Activated CD4-positive, alpha-beta T cell treated with anti-CD3 and anti-CD28 coated beads for 4 hours (primary cell): ENCODE results near the gene NEURL4.

Source experiments
- DNase-seq, 2 donors: peaks; one replicate each; pipeline ENCODE4 v3.0.0-alpha.2; 2020

The NEURL4 gene

GRCh38 chr17:7321466-7321865 lies 7.7 kb downstream of the NEURL4 start:
- DNase-seq = no peak

- DNase-seq = no peak
These were observed 10.8 kb downstream of the NEURL4 start for GRCh38 chr17:7318121-7318860.

DNA sequence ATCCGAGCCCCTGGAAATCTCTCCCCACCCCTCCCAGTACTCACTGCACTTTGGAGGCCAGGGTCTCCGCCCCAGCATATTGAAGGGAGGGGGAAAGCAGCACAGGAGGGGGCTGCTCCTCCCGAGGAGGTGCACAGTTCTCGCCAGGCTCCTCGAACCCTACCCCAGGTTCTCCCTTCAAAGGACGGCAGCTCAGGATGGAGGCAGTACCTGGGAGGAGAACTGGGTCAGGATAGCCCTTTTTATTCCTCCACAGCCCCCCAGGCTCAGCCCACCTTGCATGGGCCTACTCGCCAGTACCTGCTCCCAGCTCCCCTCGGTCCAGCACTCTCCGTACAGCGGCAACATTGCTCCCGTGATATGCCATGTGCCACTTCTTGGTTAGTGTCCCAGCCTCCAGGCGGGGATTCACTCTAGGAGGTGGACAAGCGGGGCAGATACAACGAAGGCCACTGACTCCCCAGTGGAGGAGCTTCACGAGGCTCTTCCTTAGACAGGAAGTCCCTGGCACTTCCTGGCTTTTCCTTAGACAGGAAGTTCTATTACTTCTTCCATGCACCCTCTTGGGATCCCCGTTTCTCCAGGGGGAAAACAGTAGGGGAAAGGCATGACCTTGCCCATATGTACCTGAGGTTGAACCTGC lies 11.9 kb downstream of the NEURL4 start:
- DNase-seq = no peak

DNA sequence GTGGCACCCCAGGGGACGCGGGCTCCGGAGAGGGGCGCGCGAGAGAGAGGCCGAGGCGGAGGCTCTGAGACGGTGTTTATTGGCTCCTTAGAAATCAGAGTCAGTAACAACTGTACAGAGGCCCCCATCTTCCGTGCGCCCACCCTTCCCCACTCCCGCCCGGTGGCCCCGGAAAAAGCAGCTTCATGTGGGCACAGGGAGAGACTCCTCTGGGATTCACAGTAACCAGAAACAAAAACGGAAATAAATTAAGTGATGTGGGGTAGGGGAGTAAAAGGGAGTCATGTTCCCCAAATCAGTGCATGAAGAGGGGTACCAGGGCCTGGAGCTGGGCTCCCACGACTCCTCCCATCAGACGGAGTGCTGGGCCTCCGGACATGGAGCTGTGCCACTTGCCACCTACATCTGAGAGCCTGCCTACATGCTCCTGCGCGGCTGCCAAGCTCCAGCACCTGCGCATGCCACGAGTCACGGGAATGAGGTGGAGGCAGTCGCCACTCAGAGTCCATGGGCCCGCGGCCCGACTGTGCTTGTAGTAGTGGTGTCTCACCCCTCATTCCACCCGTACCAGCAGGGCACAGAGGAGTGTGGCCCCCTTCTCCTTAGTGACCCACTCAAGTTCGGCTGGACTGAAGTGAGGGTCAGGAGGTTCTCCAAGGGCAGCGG lies 13.4 kb downstream of the NEURL4 start:
- no peak for DNase-seq

GRCh38 chr17:7314719-7315569 lies 14.2 kb downstream of the NEURL4 start, which contains the start of gene GPS2:
Gene GPS2, minus strand, starts transcription at chr17:7315360. Its CDS starts 308 bp downstream, at chr17:7315052.
- peak; percentile 90 to 91 for DNase-seq

DNA sequence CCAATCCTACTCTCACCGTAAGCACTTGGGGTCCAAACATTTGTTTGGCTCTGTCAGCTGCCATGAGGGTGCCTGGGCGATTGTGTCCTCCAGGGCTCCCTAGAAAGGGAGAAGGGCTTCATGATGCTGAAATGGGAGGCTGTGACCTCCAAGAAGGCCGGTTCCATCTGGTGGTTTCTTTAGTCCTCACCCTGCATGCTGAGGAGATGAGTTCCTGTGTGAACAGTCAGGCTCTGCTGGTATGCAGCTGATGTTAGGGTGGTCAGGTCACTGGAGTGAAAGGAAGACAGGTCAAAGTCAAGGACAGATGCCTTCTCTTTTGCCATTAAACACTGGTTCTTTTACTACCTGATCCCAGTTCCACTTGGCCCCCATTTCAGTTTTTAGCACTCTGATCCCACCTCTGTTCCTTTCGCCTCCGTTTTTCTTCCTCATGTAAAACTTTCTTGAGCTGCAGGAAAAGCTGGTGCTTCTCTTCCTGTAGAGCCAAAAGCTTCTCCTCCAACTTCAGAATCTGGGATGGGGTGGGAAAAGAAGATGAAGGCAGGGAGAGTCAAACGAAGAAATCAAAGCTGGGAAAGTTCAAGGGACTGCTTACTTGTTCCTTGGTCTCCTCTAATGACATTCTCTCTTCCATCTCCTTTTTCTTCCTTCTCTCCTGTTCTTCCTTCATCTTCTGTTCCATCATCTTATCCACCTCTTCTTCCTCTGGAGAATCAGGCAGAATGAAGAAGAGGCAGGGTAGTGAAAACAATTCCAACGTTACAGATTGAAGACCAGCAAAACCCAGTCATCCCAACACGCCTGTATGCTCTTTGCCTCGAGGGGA lies 15.0 kb downstream of the NEURL4 start:
- DNase-seq = no peak

DNA sequence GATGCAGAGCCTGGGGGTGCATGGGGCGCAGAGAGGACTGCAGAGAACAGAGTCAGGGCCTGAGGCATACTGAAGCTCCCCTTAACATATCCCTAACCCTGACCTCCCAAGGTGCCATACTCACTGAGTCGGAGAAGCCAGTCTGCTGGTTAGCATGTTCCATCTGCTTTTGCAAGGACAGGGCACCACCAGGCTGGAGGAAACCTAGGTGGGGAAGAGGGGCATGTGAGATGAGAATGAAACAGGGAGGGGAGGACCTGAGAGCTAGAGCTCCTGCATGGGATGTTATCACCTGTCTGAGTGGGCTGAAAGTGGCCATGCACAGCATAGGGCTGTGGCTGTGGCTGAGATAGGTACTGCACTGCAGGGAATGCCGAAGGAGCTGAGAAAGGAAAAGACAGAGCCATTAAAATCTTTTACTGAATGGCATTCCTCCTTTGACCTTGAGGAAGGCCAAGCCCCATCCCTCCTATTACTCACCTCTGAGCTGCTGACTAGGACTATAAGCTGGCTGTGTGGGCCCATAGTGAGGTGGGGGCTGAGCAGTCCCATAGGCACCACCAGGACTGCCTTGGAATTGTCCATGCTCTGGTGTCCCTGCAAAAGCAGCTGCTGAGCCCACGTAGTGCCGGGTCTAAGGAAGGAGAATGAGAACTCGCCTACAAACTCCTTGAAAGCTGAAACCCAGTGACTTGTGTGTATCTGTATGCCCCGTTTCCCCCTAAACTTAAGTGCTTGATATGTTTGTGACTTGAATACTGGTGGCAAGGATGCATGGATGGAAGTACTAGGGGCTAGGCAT lies 15.8 kb downstream of the NEURL4 start:
- DNase-seq = no peak

GRCh38 chr17:7312432-7313087 lies 16.6 kb downstream of the NEURL4 start:
- DNase-seq = no peak

DNA sequence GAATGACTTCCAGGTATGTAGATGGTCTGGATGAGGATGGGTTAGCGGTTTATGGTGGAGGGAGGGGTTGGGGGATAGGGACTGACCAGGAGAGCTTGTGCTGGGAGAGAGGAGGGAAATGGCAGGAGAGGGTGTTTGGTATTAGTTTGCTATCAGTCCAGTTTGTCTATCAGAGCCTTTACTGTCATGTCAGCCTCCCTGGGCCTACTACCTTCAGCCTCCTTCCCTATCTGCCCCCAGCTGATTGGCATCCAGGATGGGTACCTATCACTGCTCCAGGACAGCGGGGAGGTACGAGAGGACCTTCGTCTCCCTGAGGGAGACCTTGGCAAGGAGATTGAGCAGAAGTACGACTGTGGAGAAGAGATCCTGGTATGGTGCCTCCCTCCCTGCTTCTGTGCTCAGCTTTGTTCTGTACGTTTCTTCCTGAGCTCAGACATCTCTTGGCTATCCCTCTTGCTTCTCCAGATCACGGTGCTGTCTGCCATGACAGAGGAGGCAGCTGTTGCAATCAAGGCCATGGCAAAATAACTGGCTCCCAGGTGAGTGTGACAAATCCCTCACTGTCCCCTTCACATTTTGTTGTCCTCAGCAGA lies 17.9 kb downstream of the NEURL4 start:
- no peak for DNase-seq

DNA sequence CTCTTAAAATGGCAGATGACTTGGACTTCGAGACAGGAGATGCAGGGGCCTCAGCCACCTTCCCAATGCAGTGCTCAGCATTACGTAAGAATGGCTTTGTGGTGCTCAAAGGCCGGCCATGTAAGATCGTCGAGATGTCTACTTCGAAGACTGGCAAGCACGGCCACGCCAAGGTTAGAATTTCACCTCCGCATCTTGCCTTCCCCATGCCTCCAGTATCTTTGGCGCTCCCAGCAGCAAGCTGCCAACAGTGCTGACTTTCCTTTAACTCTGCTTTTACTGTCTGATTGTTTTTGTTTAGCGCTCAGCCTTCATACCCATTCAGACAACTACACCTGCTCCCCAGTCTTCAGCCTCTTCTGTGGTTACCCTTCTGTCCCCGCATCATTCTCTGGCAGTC lies 19.5 kb downstream of the NEURL4 start:
- DNase-seq = no peak

GRCh38 chr17:7308625-7309433 lies 20.3 kb downstream of the NEURL4 start:
- DNase-seq = peak; percentile 88 to 91

GRCh38 chr17:7307686-7308624 lies 21.2 kb downstream of the NEURL4 start:
- DNase-seq = peak; percentile 44 to 53

GRCh38 chr17:7306911-7307685 lies 22.0 kb downstream of the NEURL4 start, which contains the start of gene EIF5A:
Gene EIF5A, plus strand, starts transcription at chr17:7307628. Its CDS starts 2,008 bp downstream, at chr17:7309636.
- peak; percentile 100 for DNase-seq

- DNase-seq = no peak
These were observed 25.0 kb downstream of the NEURL4 start for GRCh38 chr17:7304179-7304578.

GRCh38 chr17:7296189-7296861 lies 32.8 kb downstream of the NEURL4 start:
- peak; percentile 57 to 67 for DNase-seq
